Measurements from ENCODE around the gene SLC23A3.

- TF ChIP-seq, protein P1, sequence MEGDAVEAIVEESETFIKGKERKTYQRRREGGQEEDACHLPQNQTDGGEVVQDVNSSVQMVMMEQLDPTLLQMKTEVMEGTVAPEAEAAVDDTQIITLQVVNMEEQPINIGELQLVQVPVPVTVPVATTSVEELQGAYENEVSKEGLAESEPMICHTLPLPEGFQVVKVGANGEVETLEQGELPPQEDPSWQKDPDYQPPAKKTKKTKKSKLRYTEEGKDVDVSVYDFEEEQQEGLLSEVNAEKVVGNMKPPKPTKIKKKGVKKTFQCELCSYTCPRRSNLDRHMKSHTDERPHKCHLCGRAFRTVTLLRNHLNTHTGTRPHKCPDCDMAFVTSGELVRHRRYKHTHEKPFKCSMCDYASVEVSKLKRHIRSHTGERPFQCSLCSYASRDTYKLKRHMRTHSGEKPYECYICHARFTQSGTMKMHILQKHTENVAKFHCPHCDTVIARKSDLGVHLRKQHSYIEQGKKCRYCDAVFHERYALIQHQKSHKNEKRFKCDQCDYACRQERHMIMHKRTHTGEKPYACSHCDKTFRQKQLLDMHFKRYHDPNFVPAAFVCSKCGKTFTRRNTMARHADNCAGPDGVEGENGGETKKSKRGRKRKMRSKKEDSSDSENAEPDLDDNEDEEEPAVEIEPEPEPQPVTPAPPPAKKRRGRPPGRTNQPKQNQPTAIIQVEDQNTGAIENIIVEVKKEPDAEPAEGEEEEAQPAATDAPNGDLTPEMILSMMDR (conservative IDR thresholded peaks at IDR 0.05 in 1 of 2, IDR thresholded peaks at IDR 0.05 in 1 of 2; ENCODE audit: extremely low read depth in 1 of 2, insufficient read depth in 1 of 2, low read depth in 1 of 2, low read length in 2 of 2) = no peak
- no peak for TF ChIP-seq EZH2 (IDR thresholded peaks at IDR 0.05; ENCODE audit: borderline replicate concordance, low read length)
Observed at GRCh38 chr2:219149667-219150066, 20.2 kb downstream of the SLC23A3 start.
